Cardiac fibroblast (primary cell): Measurements from ENCODE around the gene OR13D1.
A peak's percentile ranks its signal among the peaks of the same experiment; 100 is the strongest.

Source experiments
- DNase-seq, 2 donors: peaks; one replicate each; pipeline versions ENCODE4 v3.0.0 to v3.0.0-alpha.2; 2010; ENCODE audit warnings: low read depth in 2 of 2
- H3K4me3 ChIP-seq, 2 donors: replicated peaks in 1 of 2; 1 replicate in 1 of 2; 2 replicates in 1 of 2; pipeline ENCODE4 v1.5.1; 2011; ENCODE audit warnings: low read depth in 2 of 2, low read length in 2 of 2, mild to moderate bottlenecking in 2 of 2, moderate library complexity in 1 of 2
- TF ChIP-seq, protein P1 (sequence below): IDR thresholded peaks from one replicate; pipeline ENCODE4 v1.5.1; 2011; ENCODE audit warnings: low read depth, mild to moderate bottlenecking, low read length, inconsistent platforms

The OR13D1 gene

GRCh38 chr9:104711604-104712003 is 17.3 kb downstream of the OR13D1 start:
- no peak for DNase-seq
- H3K4me3 ChIP-seq = no peak overlapping the region
- TF ChIP-seq, protein P1, sequence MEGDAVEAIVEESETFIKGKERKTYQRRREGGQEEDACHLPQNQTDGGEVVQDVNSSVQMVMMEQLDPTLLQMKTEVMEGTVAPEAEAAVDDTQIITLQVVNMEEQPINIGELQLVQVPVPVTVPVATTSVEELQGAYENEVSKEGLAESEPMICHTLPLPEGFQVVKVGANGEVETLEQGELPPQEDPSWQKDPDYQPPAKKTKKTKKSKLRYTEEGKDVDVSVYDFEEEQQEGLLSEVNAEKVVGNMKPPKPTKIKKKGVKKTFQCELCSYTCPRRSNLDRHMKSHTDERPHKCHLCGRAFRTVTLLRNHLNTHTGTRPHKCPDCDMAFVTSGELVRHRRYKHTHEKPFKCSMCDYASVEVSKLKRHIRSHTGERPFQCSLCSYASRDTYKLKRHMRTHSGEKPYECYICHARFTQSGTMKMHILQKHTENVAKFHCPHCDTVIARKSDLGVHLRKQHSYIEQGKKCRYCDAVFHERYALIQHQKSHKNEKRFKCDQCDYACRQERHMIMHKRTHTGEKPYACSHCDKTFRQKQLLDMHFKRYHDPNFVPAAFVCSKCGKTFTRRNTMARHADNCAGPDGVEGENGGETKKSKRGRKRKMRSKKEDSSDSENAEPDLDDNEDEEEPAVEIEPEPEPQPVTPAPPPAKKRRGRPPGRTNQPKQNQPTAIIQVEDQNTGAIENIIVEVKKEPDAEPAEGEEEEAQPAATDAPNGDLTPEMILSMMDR = no peak

GRCh38 chr9:104725014-104725413 is 30.7 kb downstream of the OR13D1 start:
- TF ChIP-seq, protein P1 = no peak

GRCh38 chr9:104738452-104738851 is 44.1 kb downstream of the OR13D1 start:
- no peak overlapping the region for H3K4me3 ChIP-seq
- TF ChIP-seq, protein P1 = no peak
- DNase-seq = no peak

More at GRCh38 chr9:104725014-104725413, 30.7 kb downstream of the OR13D1 start:
- DNase-seq = no peak
- H3K4me3 ChIP-seq = no peak overlapping the region

GRCh38 chr9:104740621-104741020 is 46.3 kb downstream of the OR13D1 start:
- DNase-seq = peak; percentile 40 to 88
- TF ChIP-seq, protein P1 = no peak
- H3K4me3 ChIP-seq = no peak overlapping the region

DNA sequence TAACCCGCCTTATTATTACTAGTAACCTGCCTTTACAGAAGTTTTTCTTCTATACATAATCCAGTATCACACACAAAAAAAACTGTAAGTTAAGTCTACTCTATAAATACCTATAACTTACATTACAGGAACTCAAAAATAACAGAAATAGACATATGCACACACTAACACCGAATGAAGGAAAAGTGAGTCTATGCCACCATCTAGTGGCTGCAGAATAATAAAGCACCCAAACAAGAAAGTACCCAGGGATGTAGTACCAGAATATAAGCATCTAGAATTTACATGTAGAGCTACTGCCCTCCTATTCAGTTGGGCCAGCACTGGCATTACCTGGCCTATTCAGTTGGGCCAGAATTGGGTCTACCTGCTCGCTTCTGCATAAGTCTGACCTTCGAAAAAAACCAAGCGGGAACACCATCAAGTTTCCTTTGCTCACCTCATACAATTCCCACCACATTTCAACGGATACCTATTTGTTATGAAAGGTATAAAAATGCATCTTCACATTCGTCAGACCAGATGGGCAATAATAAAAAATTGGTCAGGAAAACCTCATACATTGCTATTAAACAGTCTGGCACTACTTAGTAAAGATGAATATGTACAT is 49.2 kb downstream of the OR13D1 start:
- H3K4me3 ChIP-seq = no peak overlapping the region
- TF ChIP-seq, protein P1 = peak; percentile 59
- peak; percentile 78 to 84 for DNase-seq
